Testis (tissue), 3 donors: ENCODE measurements around the gene UNC5B. TPM values are rescaled to one million over a fixed set of nuclear protein-coding genes. Genes with fewer than 3 reads are reported as not detected.

Experiments
- DNase-seq: peaks from one replicate; pipeline ENCODE4 v3.0.0-alpha.2; 2019
- H3K27ac ChIP-seq, 2 donors: fragments of 200-600 bp; sonication (generic); one replicate each; pipeline ENCODE4 v1.5.1; 2019
- H3K27me3 ChIP-seq: fragments of 200-600 bp; sonication (generic); one replicate; pipeline ENCODE4 v1.5.1; 2019
- H3K36me3 ChIP-seq: fragments of 200-600 bp; sonication (generic); one replicate; pipeline ENCODE4 v1.5.1; 2017; ENCODE audit warnings: low read depth; ENCODE audit errors: missing control alignments
- H3K4me1 ChIP-seq: fragments of 200-600 bp; sonication (generic); one replicate; pipeline ENCODE4 v1.5.1; 2019
- H3K4me3 ChIP-seq, 2 donors: fragments of 200-600 bp; sonication (generic); one replicate each; pipeline ENCODE4 v1.5.1; 2017 to 2019
- H3K9me3 ChIP-seq: fragments of 200-600 bp; sonication (generic); one replicate; pipeline ENCODE4 v1.5.1; 2017
- POLR2A ChIP-seq: fragments of 450-650 bp; IDR thresholded peaks from one replicate; pipeline ENCODE4 v1.6.1; 2017; ENCODE audit warnings: antibody characterized with exemption, mild to moderate bottlenecking, moderate library complexity
- WGBS, 2 donors: methylation state at CpG; one replicate each; pipeline ENCODE4 v1.1.5; 2018; 5-methylcytosine and 5-hydroxymethylcytosine counted together
- intact Hi-C: fragments of 100-400 bp; cut with DNase I; formaldehyde crosslinking; loops from one replicate; pipeline ENCODE4 v1.15.1; 2023; ENCODE audit warnings: low total_unique reads
- polyA plus RNA-seq: library from polyadenylated mRNA; stranded (reverse); fragments of 350-450 nt; fragmentation: Illumina TruSeq; extraction: RNeasy Lipid Tissue Mini Kit (QIAGEN cat#74804); gene quantifications from one replicate; pipeline ENCODE4 v1.2.3, GENCODE V29; 2014; ENCODE audit warnings: low read depth, low replicate concordance; ENCODE audit not compliant: insufficient read depth
- total RNA-seq, 2 donors: library from RNA; depleted of rRNA; stranded (reverse); fragments of >200 nt; gene quantifications; one replicate each; pipeline ENCODE4 v1.2.3, GENCODE V29; 2016
- TF ChIP-seq, protein P1 (sequence below), 3 experiments: fragments of 450-650 bp in 2 of 3; fragments of 200-600 bp in 1 of 3; sonication (generic) in 1 of 3; IDR thresholded peaks; one replicate each; pipeline ENCODE4 v1.5.1; 2016 to 2019; ENCODE audit warnings: antibody characterized with exemption in 3 of 3, mild to moderate bottlenecking in 2 of 3, moderate library complexity in 1 of 3

Gene UNC5B
- total and polyA plus RNA-seq, 3 donors from 2014 or later, result 14.8 to 44.4 (median 24.4) TPM

GRCh38 chr10:71312811-71313789, 100.7 kb downstream of the UNC5B start:
- 32 to 37% methylated on average over 18 to 19 of the region's 19 CpGs for WGBS, 2 donors
- intact Hi-C loops, result loop anchor here (10.0 kb wide), 1 partner anchor 262 kb away; no protein-coding TSS in a partner anchor
- Histone ChIP-seq H3K4me1 (peaks cover 14% of the 10 kb centered on the region), H3K4me3 (no peak overlapping the region), H3K27ac (peak overlapping the region; percentile 69 to 80), H3K27me3 (no peaks in the 10 kb centered on the region), H3K9me3 (no peaks in the 10 kb centered on the region), H3K36me3 (no peaks in the 10 kb centered on the region)
- peak; percentile 92 for DNase-seq
- TF ChIP-seq, protein P1, sequence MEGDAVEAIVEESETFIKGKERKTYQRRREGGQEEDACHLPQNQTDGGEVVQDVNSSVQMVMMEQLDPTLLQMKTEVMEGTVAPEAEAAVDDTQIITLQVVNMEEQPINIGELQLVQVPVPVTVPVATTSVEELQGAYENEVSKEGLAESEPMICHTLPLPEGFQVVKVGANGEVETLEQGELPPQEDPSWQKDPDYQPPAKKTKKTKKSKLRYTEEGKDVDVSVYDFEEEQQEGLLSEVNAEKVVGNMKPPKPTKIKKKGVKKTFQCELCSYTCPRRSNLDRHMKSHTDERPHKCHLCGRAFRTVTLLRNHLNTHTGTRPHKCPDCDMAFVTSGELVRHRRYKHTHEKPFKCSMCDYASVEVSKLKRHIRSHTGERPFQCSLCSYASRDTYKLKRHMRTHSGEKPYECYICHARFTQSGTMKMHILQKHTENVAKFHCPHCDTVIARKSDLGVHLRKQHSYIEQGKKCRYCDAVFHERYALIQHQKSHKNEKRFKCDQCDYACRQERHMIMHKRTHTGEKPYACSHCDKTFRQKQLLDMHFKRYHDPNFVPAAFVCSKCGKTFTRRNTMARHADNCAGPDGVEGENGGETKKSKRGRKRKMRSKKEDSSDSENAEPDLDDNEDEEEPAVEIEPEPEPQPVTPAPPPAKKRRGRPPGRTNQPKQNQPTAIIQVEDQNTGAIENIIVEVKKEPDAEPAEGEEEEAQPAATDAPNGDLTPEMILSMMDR (IDR thresholded peaks at IDR 0.05), result no peak
- no peak for TF ChIP-seq POLR2A

DNA sequence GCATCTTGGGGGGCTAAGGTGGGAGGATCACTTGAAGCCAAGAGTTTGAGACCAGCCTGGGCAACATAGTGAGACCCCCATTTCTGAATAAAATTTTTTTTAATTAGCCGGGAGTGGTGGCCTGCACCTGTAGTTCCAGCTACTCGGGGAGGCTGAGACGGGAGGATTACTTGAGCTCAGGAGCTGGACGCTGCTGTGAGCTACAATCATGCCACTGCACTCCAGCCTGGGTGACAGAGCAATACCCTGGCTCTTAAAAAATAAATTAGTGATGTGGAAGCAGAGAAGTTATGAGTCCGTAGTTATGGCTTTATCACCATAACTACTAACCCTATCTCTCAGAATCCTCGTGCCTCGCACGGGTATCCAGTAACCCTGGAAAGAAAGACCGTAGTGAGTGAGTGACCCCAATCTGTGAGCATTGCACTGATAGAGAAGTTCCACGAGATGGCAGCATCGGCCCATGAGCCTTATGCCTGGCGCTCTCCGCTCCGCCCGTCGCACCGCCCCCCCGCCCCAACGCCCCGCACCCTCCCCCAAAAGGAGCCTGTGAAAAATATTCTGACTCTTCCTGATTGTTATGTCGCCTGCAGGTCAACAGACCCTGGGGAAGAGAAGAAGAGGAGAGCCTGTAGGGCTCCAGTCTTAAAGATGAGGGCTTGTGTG, 101.8 kb downstream of the UNC5B start:
- no peaks in the 10 kb centered on the region for H3K27me3 ChIP-seq
- H3K27ac ChIP-seq, result peak overlapping the region; percentile 69 to 80
- no peaks in the 10 kb centered on the region for H3K36me3 ChIP-seq
- intact Hi-C loops, result loop anchor here (10.0 kb wide), 1 partner anchor 261 kb away; no protein-coding TSS in a partner anchor
- peaks cover 18% of the 10 kb centered on the region for H3K4me1 ChIP-seq
- DNase-seq, result peak; percentile 75
- H3K4me3 ChIP-seq, result no peak overlapping the region
- WGBS, 2 donors, result 8 to 43% methylated on average over 12 to 21 of the region's 21 CpGs
- H3K9me3 ChIP-seq, result no peaks in the 10 kb centered on the region
- TF ChIP-seq POLR2A, result no peak
- TF ChIP-seq, protein P1 (IDR thresholded peaks at IDR 0.05), result peak in 2 of 3 experiments; percentile 71 to 91

DNA sequence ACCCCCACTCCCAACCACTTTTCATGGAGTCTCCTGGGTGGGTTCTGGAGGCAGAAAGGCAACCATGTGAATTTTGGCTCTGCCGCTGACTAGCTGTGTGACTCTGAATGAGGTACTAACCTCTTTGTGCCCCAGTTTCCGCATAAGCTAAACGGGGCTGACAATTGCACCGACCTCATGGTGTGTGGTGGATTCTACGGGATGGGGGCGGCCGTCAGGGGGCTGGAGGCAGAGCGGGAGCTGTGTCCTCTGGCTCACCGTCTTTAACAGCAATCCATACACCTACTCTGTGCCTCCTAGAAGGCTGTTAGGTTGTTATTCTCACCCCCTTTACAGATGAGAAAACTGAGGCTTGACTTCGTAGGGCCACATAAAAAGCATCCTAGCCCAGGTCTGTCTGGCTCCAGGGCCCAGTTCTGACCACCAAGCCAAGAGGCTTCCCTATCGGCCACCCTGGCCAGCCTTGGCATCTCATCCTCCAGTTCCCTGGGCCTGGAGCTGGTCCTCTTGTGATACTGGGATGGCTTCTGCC, 102.4 kb downstream of the UNC5B start:
- Histone ChIP-seq H3K27ac (no peak overlapping the region), H3K9me3 (no peaks in the 10 kb centered on the region), H3K4me1 (peaks cover 19% of the 10 kb centered on the region), H3K36me3 (no peaks in the 10 kb centered on the region), H3K4me3 (no peak overlapping the region), H3K27me3 (no peaks in the 10 kb centered on the region)
- WGBS, 2 donors, result 58 to 59% methylated on average over 10 to 11 of the region's 11 CpGs
- intact Hi-C loops, result loop anchor here (10.0 kb wide), 1 partner anchor 260 kb away; no protein-coding TSS in a partner anchor
- no peak for DNase-seq
- TF ChIP-seq POLR2A, result no peak

DNA sequence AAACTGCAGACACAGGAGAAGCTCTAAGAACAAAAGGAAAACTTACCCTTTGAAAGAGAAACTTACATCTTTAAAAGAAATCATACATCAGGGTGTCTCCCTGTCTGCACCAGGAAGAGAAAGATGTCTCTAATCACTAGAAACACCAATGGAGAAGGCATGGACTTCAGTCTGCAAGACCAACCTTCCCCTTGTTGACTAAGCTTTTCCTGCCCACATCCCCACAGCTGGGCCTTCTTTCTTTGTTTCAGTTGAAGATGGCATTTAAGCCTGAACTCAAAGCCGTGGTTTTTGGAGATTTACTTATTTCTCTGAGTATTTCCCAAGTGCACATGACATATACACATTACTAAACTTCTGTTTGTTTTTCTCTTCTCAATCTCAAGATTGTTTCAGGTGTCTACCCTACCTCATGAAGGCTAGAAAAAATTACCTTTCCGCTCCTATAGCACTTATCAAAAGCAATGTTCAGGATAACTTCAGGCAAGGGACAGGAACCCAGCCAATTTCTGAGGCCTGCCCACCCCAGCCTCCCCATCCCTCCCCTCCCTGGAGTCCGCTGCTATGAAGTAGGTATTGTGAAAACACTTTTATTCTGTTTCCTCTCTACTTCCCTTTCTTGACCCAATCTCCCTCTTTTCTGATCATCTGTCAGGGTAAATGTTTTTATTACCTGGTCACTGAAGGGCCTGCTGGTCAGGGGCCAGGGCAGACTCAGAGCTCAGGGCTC, 103.9 kb downstream of the UNC5B start:
- no peaks in the 10 kb centered on the region for H3K9me3 ChIP-seq
- no peaks in the 10 kb centered on the region for H3K27me3 ChIP-seq
- intact Hi-C loops, result loop anchor here (10.0 kb wide), 1 partner anchor 259 kb away; no protein-coding TSS in a partner anchor
- TF ChIP-seq POLR2A, result no peak
- TF ChIP-seq, protein P1 (IDR thresholded peaks at IDR 0.05), result no peak
- H3K4me3 ChIP-seq, result no peak overlapping the region
- WGBS, 2 donors, result 80 to 95% methylated on average over 3 of the region's 3 CpGs
- no peak overlapping the region for H3K27ac ChIP-seq
- H3K36me3 ChIP-seq, result no peaks in the 10 kb centered on the region
- DNase-seq, result no peak
- peaks cover 26% of the 10 kb centered on the region for H3K4me1 ChIP-seq
